HFFc6 (cell line): ENCODE data around the gene C1orf21. TPM values are rescaled to one million over a fixed set of nuclear protein-coding genes. Genes with fewer than 3 reads are reported as not detected.

Source experiments
- DNase-seq: peaks from one replicate; pipeline ENCODE4 v3.0.0-alpha.2; 2018
- H3K27ac Mint-ChIP-seq: 2 replicates; pipeline ENCODE4 v1.8.0; 2020; ENCODE audit warnings: mild to moderate bottlenecking, mixed read lengths
- H3K27me3 Mint-ChIP-seq: 2 replicates; pipeline ENCODE4 v1.8.0; 2021; ENCODE audit warnings: mild to moderate bottlenecking, moderate library complexity, mixed read lengths; ENCODE audit not compliant: insufficient read depth
- H3K36me3 Mint-ChIP-seq: 2 replicates; pipeline ENCODE4 v1.8.0; 2021; ENCODE audit warnings: low read depth, mixed read lengths
- H3K4me1 Mint-ChIP-seq: 2 replicates; pipeline ENCODE4 v1.8.0; 2020; ENCODE audit warnings: low read depth, mixed read lengths
- H3K4me3 Mint-ChIP-seq: 2 replicates; pipeline ENCODE4 v1.8.0; 2020; ENCODE audit warnings: mild to moderate bottlenecking, moderate library complexity, mixed read lengths
- H3K9me3 Mint-ChIP-seq: 2 replicates; pipeline ENCODE4 v1.8.0; 2020; ENCODE audit warnings: mild to moderate bottlenecking, mixed read lengths
- total RNA-seq, 6 experiments: library from RNA; stranded (reverse); fragmentation: NEBNext Ultra II Directional; extraction: Animal tissue kit (Norgen Biotek cat#: 25700); gene quantifications; 2 replicates in 1 of 6; 3 replicates in 5 of 6; pipeline ENCODE4 v1.2.3, GENCODE V29; 2021
- TF ChIP-seq, protein P1 (sequence below): fragments of 200-600 bp; sonication (generic); IDR thresholded peaks from 2 replicates; pipeline ENCODE4 v1.5.0; 2021; ENCODE audit warnings: antibody characterized with exemption, mild to moderate bottlenecking

C1orf21 gene
- total RNA-seq, 6 experiments from 2014 or later, result 4.0 to 10.2 (median 8.5) TPM

DNA sequence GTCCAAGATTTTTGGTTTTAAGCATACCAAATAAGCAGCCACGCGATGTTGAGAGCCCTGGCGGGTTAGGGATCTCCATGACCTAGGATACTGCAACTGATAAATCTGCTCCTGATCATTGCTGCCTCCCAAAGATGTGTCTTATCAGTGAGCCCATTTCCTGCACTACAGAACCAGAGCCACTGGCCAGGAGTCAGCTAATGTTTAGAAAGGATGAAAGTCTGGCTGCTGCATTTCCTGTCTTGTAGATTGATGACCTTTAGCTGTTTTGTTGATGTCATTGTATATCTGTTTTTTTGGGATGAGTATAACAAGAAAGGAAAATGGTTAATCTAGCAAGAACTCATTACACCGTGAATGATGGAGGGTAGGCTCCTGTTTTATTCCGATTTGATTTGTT, 74.5 kb downstream of the C1orf21 start:
- H3K27ac Mint-ChIP-seq, result no peak overlapping the region

DNA sequence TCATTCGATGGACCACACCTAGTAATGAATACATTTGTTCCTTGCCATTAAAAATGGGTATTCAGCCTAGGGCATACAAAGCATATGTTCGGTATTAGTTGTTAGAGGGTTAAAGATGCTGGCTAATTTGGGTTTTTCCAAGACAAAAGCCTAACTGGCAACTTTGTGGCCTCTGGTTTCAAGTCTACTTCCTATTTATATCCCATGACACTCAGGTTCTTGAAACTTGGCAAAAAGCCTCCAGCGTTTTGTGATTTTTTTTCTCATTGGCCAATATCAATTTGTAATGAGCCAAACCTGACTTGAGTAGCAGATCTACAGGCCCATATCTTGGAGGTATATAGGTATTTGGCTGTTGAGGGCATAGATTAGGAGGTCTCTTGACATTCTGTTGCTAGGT, 75.3 kb downstream of the C1orf21 start:
- Mint-ChIP-seq H3K9me3 (no peaks in the 10 kb centered on the region), H3K36me3 (no peaks in the 10 kb centered on the region), H3K27ac (no peak overlapping the region), H3K27me3 (no peaks in the 10 kb centered on the region; the same call in 1 of the 2 replicates), H3K4me1 (no peaks in the 10 kb centered on the region), H3K4me3 (no peak overlapping the region)
- TF ChIP-seq, protein P1, sequence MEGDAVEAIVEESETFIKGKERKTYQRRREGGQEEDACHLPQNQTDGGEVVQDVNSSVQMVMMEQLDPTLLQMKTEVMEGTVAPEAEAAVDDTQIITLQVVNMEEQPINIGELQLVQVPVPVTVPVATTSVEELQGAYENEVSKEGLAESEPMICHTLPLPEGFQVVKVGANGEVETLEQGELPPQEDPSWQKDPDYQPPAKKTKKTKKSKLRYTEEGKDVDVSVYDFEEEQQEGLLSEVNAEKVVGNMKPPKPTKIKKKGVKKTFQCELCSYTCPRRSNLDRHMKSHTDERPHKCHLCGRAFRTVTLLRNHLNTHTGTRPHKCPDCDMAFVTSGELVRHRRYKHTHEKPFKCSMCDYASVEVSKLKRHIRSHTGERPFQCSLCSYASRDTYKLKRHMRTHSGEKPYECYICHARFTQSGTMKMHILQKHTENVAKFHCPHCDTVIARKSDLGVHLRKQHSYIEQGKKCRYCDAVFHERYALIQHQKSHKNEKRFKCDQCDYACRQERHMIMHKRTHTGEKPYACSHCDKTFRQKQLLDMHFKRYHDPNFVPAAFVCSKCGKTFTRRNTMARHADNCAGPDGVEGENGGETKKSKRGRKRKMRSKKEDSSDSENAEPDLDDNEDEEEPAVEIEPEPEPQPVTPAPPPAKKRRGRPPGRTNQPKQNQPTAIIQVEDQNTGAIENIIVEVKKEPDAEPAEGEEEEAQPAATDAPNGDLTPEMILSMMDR, result no peak
- no peak for DNase-seq

More for the DNA sequence above, 74.5 kb downstream of the C1orf21 start:
- TF ChIP-seq, protein P1, result no peak
- H3K36me3 Mint-ChIP-seq, result no peaks in the 10 kb centered on the region
- no peaks in the 10 kb centered on the region for H3K4me1 Mint-ChIP-seq
- no peak for DNase-seq
- H3K27me3 Mint-ChIP-seq, result no peaks in the 10 kb centered on the region; the same call in 1 of the 2 replicates
- no peaks in the 10 kb centered on the region for H3K9me3 Mint-ChIP-seq
- no peak overlapping the region for H3K4me3 Mint-ChIP-seq

DNA sequence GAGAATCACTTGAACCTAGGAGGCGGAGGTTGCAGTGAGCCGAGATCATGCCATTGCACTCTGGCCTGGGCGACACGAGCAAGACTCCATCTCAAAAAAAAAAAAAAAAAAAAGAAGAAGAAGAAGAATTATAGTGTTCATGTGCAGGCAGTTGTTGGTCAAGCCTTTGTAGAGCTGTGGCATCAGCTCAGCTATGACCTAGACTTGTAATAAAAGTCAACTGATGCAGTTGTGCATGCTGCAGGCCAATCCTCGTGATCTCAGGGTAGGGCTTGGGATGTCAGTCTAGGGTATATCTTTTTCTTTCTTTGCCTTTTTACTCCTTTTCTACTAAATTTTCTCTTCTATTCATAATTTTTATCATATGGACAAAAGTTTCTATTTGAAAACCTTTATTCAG, 76.2 kb downstream of the C1orf21 start:
- no peaks in the 10 kb centered on the region for H3K4me1 Mint-ChIP-seq
- H3K36me3 Mint-ChIP-seq, result no peaks in the 10 kb centered on the region
- no peaks in the 10 kb centered on the region for H3K9me3 Mint-ChIP-seq
- no peak overlapping the region for H3K27ac Mint-ChIP-seq
- H3K27me3 Mint-ChIP-seq, result no peaks in the 10 kb centered on the region
- no peak overlapping the region for H3K4me3 Mint-ChIP-seq
- TF ChIP-seq, protein P1, result no peak
- no peak for DNase-seq

DNA sequence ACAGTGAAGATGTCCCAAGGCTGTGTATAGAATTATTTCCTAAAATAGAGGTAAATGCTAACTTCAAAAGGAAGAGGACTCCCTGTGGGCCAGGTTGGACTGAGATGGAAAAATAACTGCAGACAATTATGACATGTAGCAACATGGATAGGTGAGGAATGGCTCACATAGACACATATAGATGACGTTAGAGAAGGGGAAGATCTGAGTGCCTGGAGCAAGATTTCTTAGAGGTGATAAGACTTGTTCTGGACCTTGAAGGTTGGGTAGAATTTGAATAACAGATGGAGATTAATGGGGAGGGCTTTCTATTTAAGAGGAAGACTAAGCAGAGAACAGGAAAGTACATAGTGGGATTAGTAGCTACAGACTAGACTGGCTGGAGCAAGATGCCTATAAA, 76.9 kb downstream of the C1orf21 start:
- Mint-ChIP-seq H3K27me3 (no peaks in the 10 kb centered on the region), H3K9me3 (no peaks in the 10 kb centered on the region), H3K4me3 (no peak overlapping the region), H3K4me1 (no peaks in the 10 kb centered on the region), H3K27ac (no peak overlapping the region), H3K36me3 (no peaks in the 10 kb centered on the region)
- DNase-seq, result no peak
- TF ChIP-seq, protein P1, result no peak

DNA sequence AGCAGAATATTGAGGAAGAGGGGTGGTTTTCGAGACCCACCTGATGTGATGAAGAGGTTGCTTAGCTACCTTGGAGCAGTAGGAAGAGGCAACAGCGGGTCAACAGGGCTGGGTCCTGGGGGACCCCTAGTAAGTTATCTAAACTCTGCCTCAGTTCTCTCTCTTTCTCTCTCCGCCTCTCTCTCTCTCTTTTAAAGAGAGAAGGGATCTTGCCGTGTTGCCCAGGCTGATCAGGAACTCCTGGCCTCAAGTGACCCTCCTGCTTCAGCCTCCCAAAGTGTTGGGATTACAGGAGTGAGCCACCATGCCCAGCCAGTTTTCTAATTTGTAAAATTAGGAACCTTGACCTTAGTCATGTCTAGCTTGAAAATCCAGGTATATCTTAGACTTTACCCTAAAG, 77.9 kb downstream of the C1orf21 start:
- Mint-ChIP-seq H3K4me1 (no peaks in the 10 kb centered on the region), H3K27ac (no peak overlapping the region), H3K36me3 (no peaks in the 10 kb centered on the region), H3K9me3 (no peaks in the 10 kb centered on the region), H3K4me3 (no peak overlapping the region), H3K27me3 (no peaks in the 10 kb centered on the region)
- no peak for DNase-seq
- TF ChIP-seq, protein P1, result no peak
